ENCODE measurements around the gene DRP2. TPM values are rescaled to one million over a fixed set of nuclear protein-coding genes. Genes with fewer than 3 reads are reported as not detected.

Gene DRP2
- total and polyA plus RNA-seq, 2 of the 13 experiments (the other 11 are each of a cell fraction or from before 2014, with no cell fraction given): 0.04 to 0.07 TPM

GRCh38 chrX:101230636-101231035, 11.1 kb downstream of the DRP2 start:
- whole genome bisulfite sequencing (ENCODE audit: low lambda C conversion rate): 5% methylated on average over 2 of the region's 2 CpGs
- no TSS peak for BruUV-seq (replicated peaks)
- CTCF ChIA-PET (ENCODE audit: low intra/inter-chr PET ratio, low total read pairs): no interaction called here

GRCh38 chrX:101231080-101231479, 11.5 kb downstream of the DRP2 start:
- Histone ChIP-seq H3K27me3 (ENCODE audit: control insufficient read depth in 1 of 2, insufficient read depth in 2 of 2, low read length in 2 of 2) (no peaks in the 10 kb centered on the region), H3K36me3 (replicated peaks in 1 of 2; ENCODE audit: control insufficient read depth in 1 of 2, insufficient read depth in 2 of 2, low read length in 2 of 2) (no peaks in the 10 kb centered on the region)
- no TSS peak for BruUV-seq (replicated peaks)

More at GRCh38 chrX:101230636-101231035, 11.1 kb downstream of the DRP2 start:
- Histone ChIP-seq H3K4me1 (ENCODE audit: insufficient read depth, low read length) (no peaks in the 10 kb centered on the region), H4K20me1 (ENCODE audit: insufficient read depth, low read length) (no peaks in the 10 kb centered on the region), H3K9ac (ENCODE audit: insufficient read depth, low read depth, low read length) (no peak overlapping the region), H3K79me2 (ENCODE audit: insufficient read depth, low read length) (no peaks in the 10 kb centered on the region), H2AFZ (ENCODE audit: low read length) (no peak overlapping the region), H3K27me3 (ENCODE audit: control insufficient read depth in 1 of 2, insufficient read depth in 2 of 2, low read length in 2 of 2) (no peaks in the 10 kb centered on the region), H3K9me3 (ENCODE audit: low read length) (no peaks in the 10 kb centered on the region), H3K36me3 (replicated peaks in 1 of 2; ENCODE audit: control insufficient read depth in 1 of 2, insufficient read depth in 2 of 2, low read length in 2 of 2) (no peaks in the 10 kb centered on the region), H3K27ac (ENCODE audit: extremely low read length, insufficient read depth, low read length) (no peak overlapping the region), H3K4me2 (ENCODE audit: low read depth, low read length) (no peak overlapping the region), H3K4me3 (replicated peaks in 1 of 3; ENCODE audit: insufficient read depth in 1 of 3, low read depth in 2 of 3, low read length in 3 of 3) (no peak overlapping the region)
- intact Hi-C loops (cut with micrococcal nuclease; ENCODE audit: unreplicated experiment) (no loop called here), in situ Hi-C loops (cut with HindIII; ENCODE audit: extremely low pct_ligation_motif_present, low pct_unique_long_range_greater_than_20kb) (no loop called here)
- no peak for DNase-seq (ENCODE audit: low spot score)
- TF ChIP-seq POLR2G (IDR thresholded peaks at IDR 0.05; ENCODE audit: low read depth, low read length): no peak
- TF ChIP-seq IKZF1 (IDR thresholded peaks at IDR 0.05): no peak
- TF ChIP-seq SNAPC2 (CRISPR knock-in tag; IDR thresholded peaks at IDR 0.05): no peak
- no peak for TF ChIP-seq NFIB (CRISPR knock-in tag; IDR thresholded peaks at IDR 0.05; ENCODE audit: borderline replicate concordance)
- TF ChIP-seq ZNF282 (IDR thresholded peaks at IDR 0.05; ENCODE audit: partially characterized antibody): no peak
- TF ChIP-seq ZNF292 (CRISPR knock-in tag; IDR thresholded peaks at IDR 0.05; ENCODE audit: borderline replicate concordance, low read depth): no peak
- no peak for TF ChIP-seq ZNF639 (CRISPR knock-in tag; conservative IDR thresholded peaks at IDR 0.05)
- FAIRE-seq: no peak
- POLR2A ChIA-PET: no interaction called here
- no peak for ATAC-seq

More at GRCh38 chrX:101231080-101231479, 11.5 kb downstream of the DRP2 start:
- Histone ChIP-seq H4K20me1 (ENCODE audit: insufficient read depth, low read length) (no peaks in the 10 kb centered on the region), H2AFZ (ENCODE audit: low read length) (no peak overlapping the region), H3K27ac (ENCODE audit: extremely low read length, insufficient read depth, low read length) (no peak overlapping the region), H3K4me1 (ENCODE audit: insufficient read depth, low read length) (no peaks in the 10 kb centered on the region), H3K4me2 (ENCODE audit: low read depth, low read length) (no peak overlapping the region), H3K9me3 (ENCODE audit: low read length) (no peaks in the 10 kb centered on the region), H3K4me3 (replicated peaks in 1 of 3; ENCODE audit: insufficient read depth in 1 of 3, low read depth in 2 of 3, low read length in 3 of 3) (no peak overlapping the region), H3K79me2 (ENCODE audit: insufficient read depth, low read length) (no peaks in the 10 kb centered on the region), H3K9ac (ENCODE audit: insufficient read depth, low read depth, low read length) (no peak overlapping the region)
- CTCF ChIA-PET (ENCODE audit: low intra/inter-chr PET ratio, low total read pairs): no interaction called here
- POLR2A ChIA-PET: no interaction called here
- ATAC-seq (no peak), DNase-seq (ENCODE audit: low spot score) (no peak), FAIRE-seq (no peak)
- in situ Hi-C loops (cut with HindIII; ENCODE audit: extremely low pct_ligation_motif_present, low pct_unique_long_range_greater_than_20kb) (no loop called here), intact Hi-C loops (cut with micrococcal nuclease; ENCODE audit: unreplicated experiment) (no loop called here)
- WGBS (ENCODE audit: low lambda C conversion rate): 0% methylated on average over 1 of the region's 1 CpG
- no peak for TF ChIP-seq NR0B2 (CRISPR knock-in tag; IDR thresholded peaks at IDR 0.05)
- no peak for TF ChIP-seq TAF1 (CRISPR knock-in tag; IDR thresholded peaks at IDR 0.05)
- TF ChIP-seq MLX (CRISPR knock-in tag; IDR thresholded peaks at IDR 0.05): no peak
- no peak for TF ChIP-seq ZIK1 (CRISPR knock-in tag; IDR thresholded peaks at IDR 0.05; ENCODE audit: borderline replicate concordance, low read depth)
- TF ChIP-seq MAFF (IDR thresholded peaks at IDR 0.05; ENCODE audit: low read depth, low read length): peak; percentile 45
- TF ChIP-seq ZNF329 (CRISPR knock-in tag; IDR thresholded peaks at IDR 0.05; ENCODE audit: low read depth): no peak
- TF ChIP-seq ZSCAN22 (CRISPR knock-in tag; IDR thresholded peaks at IDR 0.05): no peak
- no peak for TF ChIP-seq ZNF850 (CRISPR knock-in tag; conservative IDR thresholded peaks at IDR 0.05)
- TF ChIP-seq MAFK (conservative IDR thresholded peaks at IDR 0.05 in 1 of 2, IDR thresholded peaks at IDR 0.05 in 1 of 2; ENCODE audit: low read length in 2 of 2): peak; percentile 19 to 52; a peak in 2 of 4 replicates
- no peak for TF ChIP-seq NFKB2 (CRISPR knock-in tag; IDR thresholded peaks at IDR 0.05; ENCODE audit: borderline replicate concordance)
- TF ChIP-seq PTBP1 (IDR thresholded peaks at IDR 0.05; ENCODE audit: low read depth, low read length, poor library complexity, severe bottlenecking): no peak
- no peak for TF ChIP-seq MBNL3 (CRISPR knock-in tag; conservative IDR thresholded peaks at IDR 0.05)
- no peak for TF ChIP-seq NR2F6 (IDR thresholded peaks at IDR 0.05)
- TF ChIP-seq NR2F6 (CRISPR knock-in tag; IDR thresholded peaks at IDR 0.05): no peak
- no peak for TF ChIP-seq ZNF552 (CRISPR knock-in tag; IDR thresholded peaks at IDR 0.05; ENCODE audit: borderline replicate concordance)
